ENCODE data around the gene DHRS9.
"Not testable (repeated sequence)": the region's sequence is repeated elsewhere in the genome, so short reads cannot be mapped to it uniquely, and the experiment has no call there.

DHRS9 gene

DNA sequence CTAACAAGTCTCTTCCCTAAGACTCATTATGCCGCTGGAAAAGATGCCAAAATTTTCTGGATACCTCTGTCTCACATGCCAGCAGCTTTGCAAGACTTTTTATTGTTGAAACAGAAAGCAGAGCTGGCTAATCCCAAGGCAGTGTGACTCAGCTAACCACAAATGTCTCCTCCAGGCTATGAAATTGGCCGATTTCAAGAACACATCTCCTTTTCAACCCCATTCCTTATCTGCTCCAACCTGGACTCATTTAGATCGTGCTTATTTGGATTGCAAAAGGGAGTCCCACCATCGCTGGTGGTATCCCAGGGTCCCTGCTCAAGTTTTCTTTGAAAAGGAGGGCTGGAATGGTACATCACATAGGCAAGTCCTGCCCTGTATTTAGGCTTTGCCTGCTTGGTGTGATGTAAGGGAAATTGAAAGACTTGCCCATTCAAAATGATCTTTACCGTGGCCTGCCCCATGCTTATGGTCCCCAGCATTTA lies 26.3 kb downstream of the DHRS9 start:
- peak; percentile 88 for DNase-seq (ENCODE audit: low spot score)

DNA sequence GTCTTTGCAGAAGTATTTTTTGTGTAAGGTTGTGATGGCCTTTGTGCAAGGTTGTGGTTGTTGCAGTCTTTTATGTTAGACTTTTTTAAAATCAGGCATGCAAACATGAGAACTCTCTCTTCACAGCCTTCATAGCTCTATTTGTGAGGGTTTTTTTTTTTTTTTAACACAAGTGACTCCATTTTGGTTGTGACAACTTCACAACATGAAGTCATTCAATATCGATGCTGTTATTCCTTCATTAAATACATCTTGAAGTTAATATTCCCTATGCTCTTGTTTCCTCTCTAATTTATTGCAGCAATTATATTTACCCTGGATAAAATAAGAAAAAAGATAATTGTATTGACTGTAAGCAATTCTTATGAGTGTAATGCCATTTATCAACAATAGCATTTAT lies 35.5 kb downstream of the DHRS9 start:
- no peak for DNase-seq (ENCODE audit: low spot score)

DNA sequence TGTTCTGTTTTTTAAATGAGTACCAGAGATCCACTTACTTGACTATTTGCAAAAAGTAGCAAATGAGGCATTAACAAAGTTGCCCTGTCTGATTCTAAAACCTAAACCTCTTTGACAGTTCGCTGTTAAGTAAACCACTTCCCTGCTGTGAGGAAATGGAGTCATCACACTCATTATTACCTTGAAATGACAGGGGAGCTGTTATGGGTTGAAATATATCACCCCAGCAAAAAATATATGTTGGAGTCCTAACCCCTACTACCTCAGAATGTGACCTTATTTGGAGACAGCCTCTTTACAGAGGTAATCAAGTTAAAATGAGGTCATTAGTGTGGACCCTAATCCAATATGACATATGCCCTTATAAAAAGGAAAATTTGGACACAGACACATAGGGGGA lies 36.1 kb downstream of the DHRS9 start:
- no peak for DNase-seq (ENCODE audit: low spot score)

DNA sequence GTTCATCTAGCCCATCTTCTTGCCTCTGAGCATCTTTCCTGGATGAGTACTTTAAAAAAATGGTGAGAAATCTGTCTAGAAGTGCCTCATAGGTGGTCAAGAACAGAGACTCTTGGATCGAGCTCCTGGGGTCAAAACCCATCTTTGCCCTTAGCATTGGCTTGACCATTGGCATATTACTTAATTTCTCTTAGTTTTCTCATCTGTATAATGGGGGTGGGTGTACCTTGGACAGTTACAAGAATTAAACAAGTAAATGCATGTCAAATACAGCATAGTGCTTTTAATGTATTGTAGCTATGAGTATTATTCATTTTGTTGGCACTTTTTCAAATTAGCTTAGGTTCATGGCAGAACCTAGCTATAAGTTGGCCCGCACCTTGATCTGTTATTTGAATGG lies 36.8 kb downstream of the DHRS9 start:
- no peak for DNase-seq (ENCODE audit: low spot score)

DNA sequence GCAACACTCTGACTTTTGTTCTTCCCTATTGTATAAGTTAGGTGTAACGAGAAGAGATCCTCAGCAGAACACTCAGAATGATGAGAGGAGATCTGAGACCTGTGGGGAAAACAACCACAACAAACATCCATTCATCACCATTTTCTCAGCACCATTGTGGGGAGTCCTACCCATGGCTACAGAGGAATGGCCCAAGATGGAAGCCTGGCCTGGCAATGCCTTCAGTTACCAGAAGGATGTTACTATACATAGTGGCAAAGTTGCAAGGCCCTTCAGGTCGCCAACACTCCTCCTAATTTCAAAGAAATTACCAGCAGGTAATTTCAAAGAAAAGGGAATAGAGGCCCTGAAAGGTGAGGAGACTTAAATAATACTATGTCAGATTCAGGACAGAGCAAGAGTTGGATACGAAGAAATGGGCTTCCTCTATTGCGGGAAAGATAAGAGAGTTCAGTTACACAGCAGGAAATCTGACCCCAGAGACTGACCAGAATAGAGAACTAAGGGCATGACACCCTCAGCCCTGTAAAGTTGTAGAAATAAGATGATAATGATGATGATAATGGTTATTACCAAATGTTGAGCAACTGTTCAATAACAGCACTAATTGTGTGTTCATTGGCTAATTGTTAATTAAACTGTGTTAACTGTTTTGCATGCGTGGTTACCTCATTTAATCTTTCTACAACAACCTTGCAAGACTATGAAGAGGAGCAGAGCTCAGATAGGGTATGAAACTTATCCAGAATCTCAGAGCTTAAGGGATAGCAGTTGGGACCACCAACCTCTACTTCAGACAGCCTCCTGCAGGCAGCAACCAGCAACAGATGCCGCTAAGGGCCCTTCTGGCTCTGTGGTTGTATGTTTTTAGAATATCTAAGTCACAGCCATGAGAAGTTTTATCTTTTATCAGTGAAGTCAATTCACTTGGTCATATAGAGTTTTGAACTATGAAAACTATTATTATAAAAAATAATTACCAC lies 37.5 kb downstream of the DHRS9 start:
- no peak for DNase-seq (ENCODE audit: low spot score)

DNA sequence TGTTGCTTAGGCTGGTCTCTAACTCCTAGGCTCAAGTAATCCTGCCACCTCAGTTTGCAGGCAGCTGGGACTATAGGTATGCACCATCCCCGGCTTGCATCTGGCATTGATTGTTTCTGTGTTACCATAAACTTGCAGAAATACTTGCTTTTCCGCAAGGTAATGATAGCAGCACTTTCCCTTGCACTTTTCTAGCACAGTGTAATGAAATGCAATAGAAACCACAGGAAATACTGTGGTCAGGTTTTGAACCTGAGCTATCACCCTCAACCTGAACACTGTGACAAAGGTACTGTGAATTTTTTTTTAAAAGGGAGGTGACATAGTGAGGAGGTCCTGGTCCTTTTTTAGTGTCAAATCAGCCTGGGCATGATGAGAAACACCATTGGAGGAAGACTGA lies 38.3 kb downstream of the DHRS9 start:
- DNase-seq (ENCODE audit: low spot score) = no peak

DNA sequence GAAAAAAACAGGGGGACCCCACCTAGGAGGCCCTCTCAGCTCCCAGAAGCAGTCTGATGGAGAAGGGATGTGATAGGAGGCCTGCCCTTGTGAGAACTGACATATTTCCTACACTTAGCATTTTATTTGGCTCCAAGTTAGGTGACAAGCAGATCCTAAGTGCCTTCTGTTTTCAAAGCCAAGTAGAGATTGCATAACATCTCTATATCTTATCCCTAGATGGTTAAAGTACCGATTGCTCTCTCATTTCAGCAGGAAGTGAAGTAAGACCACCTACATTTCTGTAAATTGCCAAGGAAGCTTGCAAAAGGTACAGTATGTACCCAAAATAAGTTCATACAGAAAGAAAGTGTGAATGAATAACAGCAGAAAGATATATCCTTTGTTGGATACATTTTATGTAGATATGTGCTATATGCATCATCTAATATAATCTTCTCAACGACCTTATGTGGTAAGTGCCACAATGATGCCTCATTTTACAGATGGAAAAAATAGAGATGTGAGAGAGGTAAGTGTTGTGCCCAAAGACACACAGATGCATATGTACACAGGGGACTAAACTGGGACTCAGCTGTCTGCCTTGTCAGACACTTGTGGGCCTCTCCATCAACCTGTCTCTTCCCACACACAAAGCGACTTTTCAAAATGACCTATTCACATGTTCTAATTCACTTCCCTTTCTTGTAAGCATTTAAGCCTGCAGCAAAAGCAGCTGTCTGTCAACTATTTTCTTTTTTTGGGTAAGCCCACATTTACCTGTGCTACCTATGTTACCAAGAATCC lies 38.9 kb downstream of the DHRS9 start:
- DNase-seq (ENCODE audit: low spot score) = no peak

DNA sequence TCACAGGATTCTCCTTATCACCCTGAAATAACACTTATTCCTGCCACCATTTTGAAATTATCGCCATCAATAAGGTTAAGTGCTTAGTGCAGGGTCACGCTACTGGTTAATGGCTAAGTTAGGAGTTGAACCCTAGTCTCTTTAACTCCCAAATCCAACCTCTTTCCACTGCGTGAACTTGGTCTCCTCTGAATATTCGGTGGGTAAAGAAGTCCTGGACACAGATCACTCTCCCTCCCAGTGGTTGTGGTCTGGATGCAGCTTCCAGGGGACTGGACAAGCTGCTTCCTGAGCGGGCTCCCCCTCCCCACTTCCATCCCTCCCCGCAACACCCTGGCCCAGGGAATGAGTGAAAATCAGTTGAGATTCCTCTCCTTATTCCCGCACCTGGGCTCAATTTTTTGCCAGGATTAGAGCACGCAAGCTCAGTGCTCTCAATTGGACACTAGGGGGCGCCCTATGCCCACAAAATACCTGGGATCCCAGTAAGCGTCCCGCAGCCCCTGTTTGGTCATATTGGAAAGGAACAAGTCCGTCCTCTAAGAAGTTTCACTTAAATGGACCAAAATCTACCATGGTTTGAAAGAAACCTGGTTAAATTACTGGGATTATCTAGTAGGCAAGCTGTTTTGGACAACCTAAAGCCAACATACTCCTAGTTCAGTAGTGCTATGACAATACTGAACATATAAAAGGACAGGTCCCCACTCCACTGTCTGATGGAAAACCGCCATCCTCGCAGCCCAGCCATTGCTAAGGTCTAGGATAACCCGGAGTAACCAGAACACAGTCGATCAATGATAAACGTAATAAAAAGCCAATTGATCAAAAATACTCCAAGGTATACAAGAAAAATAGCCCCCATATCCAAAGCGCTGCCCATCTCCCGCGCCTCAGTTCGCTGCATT lies 40.4 kb downstream of the DHRS9 start:
- DNase-seq (ENCODE audit: low spot score) = peak; percentile 85

DNA sequence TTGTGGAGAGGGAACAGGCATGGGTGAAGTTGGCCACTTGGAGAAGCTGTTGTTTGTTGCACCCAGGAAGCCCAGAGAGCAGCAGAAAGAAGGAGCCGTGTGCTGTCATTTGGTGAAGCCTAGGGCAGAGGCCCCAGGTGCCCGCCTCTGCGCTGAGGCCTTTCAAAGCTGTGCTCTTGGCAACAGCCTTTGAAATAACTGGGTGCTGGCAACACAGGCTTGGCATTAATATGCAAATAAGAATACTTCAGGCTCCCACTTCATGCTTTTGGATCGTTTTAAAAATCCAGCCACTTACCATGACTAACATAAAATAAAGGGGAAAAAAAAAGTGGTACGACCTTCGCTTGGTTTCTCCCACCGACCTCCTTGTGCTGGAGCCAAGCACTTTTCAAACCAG lies 41.1 kb downstream of the DHRS9 start:
- DNase-seq (ENCODE audit: low spot score) = no peak

DNA sequence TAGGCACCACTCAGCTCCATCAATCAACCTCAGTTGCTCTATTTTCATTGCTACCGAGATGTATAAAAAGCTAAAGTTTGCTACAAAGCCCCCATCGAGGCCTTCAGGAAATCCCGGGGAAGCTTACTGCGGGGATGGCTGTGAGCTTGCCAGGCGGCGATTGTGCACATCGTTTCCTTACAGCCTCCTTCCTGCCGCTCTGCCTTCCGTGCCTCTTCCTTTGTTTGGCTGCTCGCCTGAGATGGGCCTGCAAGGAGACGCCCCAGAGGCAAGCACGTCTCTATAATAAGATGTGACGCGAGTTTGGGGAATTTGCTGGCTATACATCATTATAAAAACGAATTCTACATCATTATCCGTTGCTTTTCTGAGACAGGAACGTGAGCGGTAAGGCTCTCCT lies 41.6 kb downstream of the DHRS9 start:
- no peak for DNase-seq (ENCODE audit: low spot score)

DNA sequence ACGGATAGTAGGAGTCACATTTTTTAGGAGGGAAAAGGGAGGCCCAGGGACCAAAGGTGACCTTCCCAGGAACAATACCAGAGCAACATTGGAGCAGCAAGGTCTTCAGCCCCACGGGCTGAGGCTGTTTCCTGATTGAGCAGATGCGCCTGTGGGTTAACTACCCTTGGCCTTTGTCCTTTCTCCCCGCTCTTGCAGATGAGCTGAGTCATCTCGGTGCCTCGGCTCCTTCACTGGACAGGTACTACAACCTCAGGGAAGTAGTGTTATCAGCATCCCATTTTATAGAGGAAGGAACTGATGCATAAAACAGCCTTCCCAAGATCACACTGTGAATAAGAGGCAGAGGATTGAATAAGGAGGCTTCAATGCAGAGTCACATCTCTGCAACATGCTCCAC lies 43.5 kb downstream of the DHRS9 start:
- DNase-seq (ENCODE audit: low spot score) = no peak

DNA sequence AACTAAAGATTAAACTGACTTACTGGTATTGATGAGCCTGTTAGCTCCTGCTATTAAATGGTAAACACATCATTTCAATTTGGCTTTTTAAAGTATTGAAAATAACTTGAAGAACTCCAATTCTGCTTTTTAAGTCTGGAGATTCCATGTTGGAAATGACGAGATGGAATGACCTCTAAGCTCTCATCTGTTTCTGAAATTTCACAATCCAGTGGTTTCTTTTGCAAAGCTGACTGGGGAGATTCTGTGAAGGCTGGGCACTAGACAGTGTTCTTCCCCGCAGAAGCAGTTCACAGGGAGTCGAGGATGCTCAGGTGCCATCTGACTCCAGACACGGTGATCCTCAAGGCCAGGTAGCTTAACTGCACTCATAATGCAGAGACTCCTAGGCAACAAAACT lies 44.7 kb downstream of the DHRS9 start:
- no peak for DNase-seq (ENCODE audit: low spot score)

DNA sequence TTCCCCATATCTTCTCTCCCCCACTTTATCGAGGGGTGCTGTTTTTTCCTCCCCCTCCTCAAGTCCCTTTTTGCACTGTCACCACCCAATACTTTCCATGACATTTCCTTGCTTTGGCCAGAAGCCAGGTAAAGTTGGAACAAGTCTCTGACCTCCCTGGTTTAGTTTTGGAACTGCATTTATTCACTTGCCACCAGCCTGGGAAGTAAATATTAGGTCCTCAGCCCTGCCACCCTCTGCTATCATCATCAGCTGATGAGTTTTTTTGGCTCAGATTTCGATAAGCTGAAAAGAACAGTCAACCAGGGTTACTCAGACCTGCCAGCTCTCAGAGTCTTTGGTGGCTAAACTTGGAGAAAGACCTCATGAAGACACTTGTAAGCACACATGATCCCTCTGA lies 47.0 kb downstream of the DHRS9 start:
- DNase-seq (ENCODE audit: low spot score) = no peak

DNA sequence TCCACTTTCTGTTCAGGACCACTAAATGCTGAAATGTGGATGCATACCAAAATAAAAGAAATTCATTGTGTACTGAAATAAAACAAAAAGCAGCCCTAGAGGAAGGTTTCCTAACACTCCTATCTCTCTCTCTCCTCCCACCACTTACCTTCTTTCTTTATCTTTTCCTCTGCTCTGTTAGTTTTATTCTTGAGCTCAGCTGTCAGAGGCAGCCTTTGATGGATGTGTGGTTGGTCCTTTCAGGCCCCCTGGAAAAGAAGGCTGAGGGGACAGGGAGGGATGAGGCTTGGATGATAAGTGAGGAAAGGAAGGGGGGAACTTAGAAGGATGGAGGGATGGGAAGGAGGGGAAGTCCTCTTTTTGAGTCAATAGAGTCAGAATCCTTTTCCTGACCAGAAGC lies 47.6 kb downstream of the DHRS9 start:
- DNase-seq (ENCODE audit: low spot score) = no peak

DNA sequence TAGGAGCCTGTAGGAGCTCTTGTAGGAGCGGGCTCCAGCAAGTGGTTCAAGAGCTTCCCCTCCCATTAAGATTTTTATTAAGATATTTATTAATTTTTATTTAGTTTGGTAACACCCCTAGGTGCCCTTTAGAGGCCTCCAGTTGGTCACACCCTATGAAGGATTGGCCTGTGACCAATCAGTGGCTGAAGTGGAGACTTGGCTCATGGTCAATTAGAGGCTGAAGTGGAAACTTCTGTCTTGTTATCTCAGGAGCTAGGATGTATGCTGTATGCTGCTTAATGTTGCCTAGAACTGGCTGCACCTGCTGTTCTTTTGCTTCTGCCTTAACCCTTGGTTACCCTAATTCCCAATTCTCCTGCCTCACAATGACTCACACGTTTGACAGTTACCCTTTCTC lies 48.7 kb downstream of the DHRS9 start:
- no peak for DNase-seq (ENCODE audit: low spot score)

DNA sequence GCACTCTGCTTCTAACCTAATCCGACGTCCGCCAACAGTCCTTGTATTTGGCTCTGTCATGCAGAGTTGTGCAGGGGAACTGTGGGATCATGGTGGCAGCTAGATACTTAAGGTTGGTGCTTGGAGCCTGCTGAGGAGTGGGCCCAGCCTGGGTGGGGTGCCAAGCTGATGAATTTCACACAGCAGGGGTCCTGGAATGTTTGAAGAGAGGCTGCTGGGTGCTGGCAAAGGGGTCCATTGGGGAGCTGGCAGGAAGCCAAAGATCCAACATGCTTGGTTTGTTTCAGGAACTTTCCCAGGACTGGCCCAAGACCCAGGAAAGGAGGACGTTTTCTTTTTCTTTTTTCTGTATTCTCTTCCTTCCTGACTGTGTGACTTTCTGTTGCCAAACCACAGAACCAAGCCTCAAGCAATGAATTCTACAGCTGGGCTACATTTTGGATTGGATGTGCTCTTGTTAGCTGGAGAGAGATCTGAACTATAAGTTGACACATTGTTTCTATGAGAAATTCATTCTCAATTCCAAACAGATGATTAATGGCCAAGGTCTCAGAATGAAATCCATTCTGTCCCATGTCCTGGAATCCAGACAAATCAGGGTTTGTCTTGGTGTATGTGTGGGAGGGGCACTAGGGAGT lies 49.9 kb downstream of the DHRS9 start:
- peak; percentile 91 for DNase-seq (ENCODE audit: low spot score)

DNA sequence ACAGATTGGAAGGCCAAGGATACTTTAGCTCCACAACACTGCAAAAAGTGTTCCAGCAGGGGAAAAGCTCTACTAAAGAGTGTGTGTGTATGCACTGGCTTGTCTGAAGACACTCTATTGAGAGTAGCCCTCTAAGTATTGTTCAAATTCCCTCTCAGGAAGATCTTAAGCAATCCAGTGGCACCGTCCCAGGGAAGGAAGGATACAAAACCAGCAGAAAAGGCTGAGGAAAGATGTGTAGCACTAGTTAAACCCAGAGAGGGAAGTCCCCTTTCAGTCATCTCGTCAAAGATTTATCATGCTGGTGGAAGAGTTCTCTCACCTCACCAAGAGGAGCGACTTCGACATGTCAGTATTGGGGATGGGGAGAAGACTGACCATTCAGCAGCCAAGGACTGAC lies 50.5 kb downstream of the DHRS9 start:
- DNase-seq (ENCODE audit: low spot score) = no peak

DNA sequence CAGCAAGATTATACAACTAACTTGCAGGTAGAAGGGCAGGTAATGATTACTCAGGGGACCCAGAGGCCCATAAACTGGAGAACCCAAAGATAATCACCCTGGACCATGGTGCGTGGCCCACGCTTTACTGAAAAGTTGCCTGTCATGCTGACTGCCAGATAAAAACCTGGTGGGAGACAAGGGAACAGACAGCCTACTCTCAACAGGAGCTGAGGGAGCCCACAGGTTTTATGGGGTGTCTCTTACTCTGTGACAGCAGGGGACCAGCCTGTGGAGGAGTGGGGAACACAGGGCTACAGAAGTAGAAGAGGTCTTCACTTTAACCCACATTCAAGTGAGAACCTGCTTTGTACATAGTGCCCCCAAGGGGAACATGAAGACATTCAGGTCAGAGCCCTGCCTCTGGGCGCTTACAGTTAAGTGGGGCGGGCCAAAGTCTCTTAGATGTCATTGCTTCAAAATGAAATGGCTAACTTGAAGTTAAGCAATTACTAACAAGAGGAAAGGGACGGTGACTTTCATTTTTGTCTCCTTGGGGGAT lies 60.4 kb downstream of the DHRS9 start:
- DNase-seq (ENCODE audit: low spot score) = no peak

DNA sequence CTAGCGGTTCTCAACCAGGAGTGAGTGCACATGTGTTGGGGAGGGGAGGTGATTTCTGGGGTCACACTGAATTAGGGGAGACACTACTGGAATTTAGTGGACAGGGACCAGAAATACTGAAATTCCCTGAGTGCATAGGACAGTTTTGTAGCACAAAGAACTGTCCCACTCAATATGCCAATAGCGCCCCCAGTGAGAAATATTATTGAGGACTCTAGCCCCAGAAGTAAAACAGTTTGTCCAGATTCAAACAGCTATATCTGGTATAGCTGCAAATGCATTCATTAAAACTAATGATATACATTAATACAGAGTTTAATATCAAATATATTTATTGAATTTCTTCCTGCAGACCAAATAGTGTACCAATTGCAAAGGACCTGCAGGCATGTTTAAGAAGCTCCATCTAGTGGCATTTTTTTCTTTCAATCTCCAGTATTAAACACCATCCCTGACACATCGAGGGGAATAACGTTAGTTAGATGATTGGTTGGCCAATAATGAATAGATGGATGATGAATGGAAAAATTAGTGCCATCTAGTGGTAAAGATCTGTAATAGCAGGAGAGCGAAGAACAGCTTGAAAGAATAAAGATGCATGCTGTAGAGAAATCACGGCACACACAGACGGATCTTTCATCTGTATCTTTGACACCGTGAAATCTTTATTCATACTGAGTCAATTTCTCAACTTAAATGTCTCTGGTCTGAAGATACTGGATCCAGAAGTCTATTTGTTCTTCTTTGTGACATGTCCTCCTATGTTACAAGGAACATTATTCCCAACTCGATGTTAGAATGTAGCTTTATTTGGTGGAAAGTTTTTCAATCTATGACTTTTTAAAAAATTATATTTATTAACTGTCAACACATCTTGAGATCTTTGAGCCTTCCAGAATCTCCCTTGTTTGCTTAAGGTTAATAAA lies 62.5 kb downstream of the DHRS9 start:
- peak; percentile 73 for DNase-seq (ENCODE audit: low spot score)

DNA sequence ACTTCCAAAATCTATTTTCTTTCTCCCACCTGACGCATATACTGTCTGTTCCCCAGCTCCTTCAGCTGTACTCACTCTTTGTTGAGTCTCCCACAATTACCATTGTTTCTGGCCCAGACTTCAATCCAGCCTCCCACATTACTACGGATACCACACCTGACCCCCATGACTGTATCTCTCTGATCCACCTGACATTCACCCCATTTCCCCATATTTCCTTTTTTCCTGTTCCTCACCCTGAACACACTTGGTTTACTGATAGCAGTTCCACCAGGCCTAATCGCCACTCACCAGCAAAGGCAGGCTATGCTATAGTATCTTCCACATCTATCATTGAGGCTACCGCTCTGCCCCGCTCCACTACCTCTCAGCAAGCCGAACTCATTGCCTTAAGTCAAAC lies 64.9 kb downstream of the DHRS9 start:
- DNase-seq (ENCODE audit: low spot score) = not testable (repeated sequence)

All from COLO829 (cell line).